ENCODE data around the gene SLFN12. TPM values are rescaled to one million over a fixed set of nuclear protein-coding genes. Genes with fewer than 3 reads are reported as not detected.

Gene SLFN12
- total and polyA plus RNA-seq, 2 donors, result 3.4 to 9.7 TPM

DNA sequence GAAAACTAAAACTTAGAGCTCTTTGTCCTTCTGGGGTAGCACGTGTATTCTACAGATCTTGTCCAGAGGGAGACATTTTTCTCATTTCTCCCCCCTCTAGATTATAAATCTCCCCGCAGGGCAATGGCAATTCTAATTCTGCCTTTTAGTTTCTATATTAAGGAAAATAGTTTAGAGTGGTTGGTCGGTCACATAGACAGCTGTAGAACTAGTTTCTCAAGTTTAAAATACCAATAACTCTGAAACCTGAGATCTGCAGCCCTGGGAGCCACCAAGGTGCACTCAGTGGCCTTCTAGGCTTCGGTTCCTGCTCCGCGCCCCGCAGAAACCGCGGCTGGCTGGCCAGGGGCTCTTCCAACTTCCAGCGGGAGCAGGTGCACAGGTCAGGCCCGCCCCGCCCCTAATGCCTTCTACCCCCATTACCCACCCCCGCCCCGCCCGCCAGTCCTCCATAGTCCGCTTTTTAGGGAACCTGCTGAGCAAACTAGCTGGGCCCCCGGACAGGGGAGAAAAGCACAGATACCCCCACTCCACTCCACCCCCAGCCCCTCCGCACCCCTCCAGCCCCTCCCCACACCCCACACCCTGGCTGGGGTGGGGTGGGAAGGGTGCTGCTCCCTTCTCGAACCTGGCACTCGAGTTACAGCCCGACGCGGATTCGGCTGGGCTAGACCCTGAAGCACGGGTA lies 59.3 kb downstream of the SLFN12 start:
- Histone ChIP-seq H3K4me3 (ENCODE audit: low read length in 2 of 2) (peak overlapping the region; percentile 64 to 76), H3K27ac (ENCODE audit: low read depth in 1 of 2, low read length in 1 of 2) (peak overlapping the region; percentile 77 to 81), H3K9me3 (ENCODE audit: control insufficient read depth in 2 of 2, insufficient read depth in 1 of 2, low read length in 1 of 2) (no peaks in the 10 kb centered on the region), H3K4me1 (ENCODE audit: control insufficient read depth in 2 of 2, insufficient read depth in 2 of 2, low read length in 2 of 2) (peaks cover 10 to 14% of the 10 kb centered on the region in 2 donors), H3K36me3 (ENCODE audit: control insufficient read depth in 2 of 2, insufficient read depth in 2 of 2, low read length in 1 of 2) (no peaks in the 10 kb centered on the region), H3K27me3 (ENCODE audit: control insufficient read depth in 2 of 2, insufficient read depth in 1 of 2, low read length in 1 of 2) (peaks cover 0 to 10% of the 10 kb centered on the region in 2 donors)
- 0% methylated on average over 25 of the region's 25 CpGs for WGBS
- DNase-seq (ENCODE audit: low read depth in 6 of 9, low spot score in 9 of 9), result peak in 5 of 9 donors; percentile 10 to 45 (median 21)

GRCh38 chr17:35371934-35372333 lies 60.4 kb downstream of the SLFN12 start:
- DNase-seq (ENCODE audit: low read depth in 6 of 9, low spot score in 9 of 9), result no peak
- no peak overlapping the region for H3K4me3 ChIP-seq (ENCODE audit: low read length in 2 of 2)
- H3K27me3 ChIP-seq (ENCODE audit: control insufficient read depth in 2 of 2, insufficient read depth in 1 of 2, low read length in 1 of 2), result peaks cover 0 to 10% of the 10 kb centered on the region in 2 donors
- peaks cover 10 to 18% of the 10 kb centered on the region in 2 donors for H3K4me1 ChIP-seq (ENCODE audit: control insufficient read depth in 2 of 2, insufficient read depth in 2 of 2, low read length in 2 of 2)
- 93% methylated on average over 3 of the region's 3 CpGs for WGBS
- no peaks in the 10 kb centered on the region for H3K9me3 ChIP-seq (ENCODE audit: control insufficient read depth in 2 of 2, insufficient read depth in 1 of 2, low read length in 1 of 2)
- H3K36me3 ChIP-seq (ENCODE audit: control insufficient read depth in 2 of 2, insufficient read depth in 2 of 2, low read length in 1 of 2), result no peaks in the 10 kb centered on the region
- H3K27ac ChIP-seq (ENCODE audit: low read depth in 1 of 2, low read length in 1 of 2), result no peak overlapping the region

- peak overlapping the region; percentile 49 to 78 for H3K27ac ChIP-seq (ENCODE audit: low read depth in 1 of 2, low read length in 1 of 2)
- 28% methylated on average over 4 of the region's 4 CpGs for WGBS
- H3K27me3 ChIP-seq (ENCODE audit: control insufficient read depth in 2 of 2, insufficient read depth in 1 of 2, low read length in 1 of 2), result no peaks in the 10 kb centered on the region
- H3K9me3 ChIP-seq (ENCODE audit: control insufficient read depth in 2 of 2, insufficient read depth in 1 of 2, low read length in 1 of 2), result no peaks in the 10 kb centered on the region
- peaks cover 2 to 12% of the 10 kb centered on the region in 2 donors for H3K36me3 ChIP-seq (ENCODE audit: control insufficient read depth in 2 of 2, insufficient read depth in 2 of 2, low read length in 1 of 2)
- no peak overlapping the region for H3K4me3 ChIP-seq (ENCODE audit: low read length in 2 of 2)
- DNase-seq (ENCODE audit: low read depth in 6 of 9, low spot score in 9 of 9), result peak in 6 of 9 donors; percentile 29 to 80 (median 54)
- H3K4me1 ChIP-seq (ENCODE audit: control insufficient read depth in 2 of 2, insufficient read depth in 2 of 2, low read length in 2 of 2), result peaks cover 10 to 18% of the 10 kb centered on the region in 2 donors
Measured at GRCh38 chr17:35368081-35368830, 64.0 kb downstream of the SLFN12 start.

DNA sequence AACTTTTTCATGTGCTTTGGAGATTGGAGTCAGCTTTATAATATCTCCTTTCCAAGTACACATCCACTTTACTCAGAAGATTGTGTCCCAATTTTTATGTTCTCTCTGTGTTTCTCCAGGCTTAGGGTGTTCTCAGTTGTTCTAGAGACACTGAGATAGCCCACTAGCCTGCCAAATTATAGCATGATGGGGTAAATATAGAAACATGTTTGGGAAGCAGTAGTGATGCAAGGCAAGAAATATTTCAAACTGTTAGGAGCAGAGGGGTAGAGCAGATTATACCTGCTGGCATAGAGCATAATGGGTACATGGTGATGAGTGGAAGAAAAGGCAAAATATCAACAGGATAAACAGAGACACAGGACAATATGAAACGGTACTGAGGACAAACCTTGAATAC lies 71.3 kb downstream of the SLFN12 start:
- DNase-seq (ENCODE audit: low read depth in 6 of 9, low spot score in 9 of 9), result no peak
- Histone ChIP-seq H3K4me1 (ENCODE audit: control insufficient read depth in 2 of 2, insufficient read depth in 2 of 2, low read length in 2 of 2) (no peaks in the 10 kb centered on the region), H3K9me3 (ENCODE audit: control insufficient read depth in 2 of 2, insufficient read depth in 1 of 2, low read length in 1 of 2) (no peaks in the 10 kb centered on the region), H3K4me3 (ENCODE audit: low read length in 2 of 2) (no peak overlapping the region), H3K27me3 (ENCODE audit: control insufficient read depth in 2 of 2, insufficient read depth in 1 of 2, low read length in 1 of 2) (no peaks in the 10 kb centered on the region), H3K27ac (ENCODE audit: low read depth in 1 of 2, low read length in 1 of 2) (no peak overlapping the region), H3K36me3 (ENCODE audit: control insufficient read depth in 2 of 2, insufficient read depth in 2 of 2, low read length in 1 of 2) (peaks cover 2 to 53% of the 10 kb centered on the region in 2 donors)
- WGBS, result 90% methylated on average over 1 of the region's 1 CpG

Other genes with a start within 250 kb of the SLFN12 start
- not detected for gene SLC35G3, start 238.1 kb downstream of the SLFN12 start, total RNA-seq
- 0.09 TPM for gene SLC35G3, start 238.1 kb downstream of the SLFN12 start, polyA plus RNA-seq
- 63.5 TPM for gene SLFN5, start 189.4 kb downstream of the SLFN12 start, total RNA-seq
- 24.8 TPM for gene SLFN5, start 189.4 kb downstream of the SLFN12 start, polyA plus RNA-seq
- 34.7 TPM for gene SLFN11, start 58.9 kb downstream of the SLFN12 start, total RNA-seq
- gene SLFN11, start 58.9 kb downstream of the SLFN12 start, polyA plus RNA-seq, result 9.4 TPM
- 14.2 TPM for gene SLFN13, start 16.3 kb upstream of the SLFN12 start, total RNA-seq
- 4.2 TPM for gene SLFN13, start 16.3 kb upstream of the SLFN12 start, polyA plus RNA-seq
- gene SLFN12L, start 105.2 kb upstream of the SLFN12 start, total RNA-seq, result 3.7 TPM
- 1.2 TPM for gene SLFN12L, start 105.2 kb upstream of the SLFN12 start, polyA plus RNA-seq
- gene SLFN14, start 128.3 kb upstream of the SLFN12 start, total RNA-seq, result 0.19 TPM
- 0.02 TPM for gene SLFN14, start 128.3 kb upstream of the SLFN12 start, polyA plus RNA-seq
- 5.0 TPM for gene PEX12, start 146.1 kb upstream of the SLFN12 start, total RNA-seq
- gene PEX12, start 146.1 kb upstream of the SLFN12 start, polyA plus RNA-seq, result 4.8 TPM
- 34.7 TPM for gene AP2B1, start 154.8 kb upstream of the SLFN12 start, total RNA-seq
- 39.1 TPM for gene AP2B1, start 154.8 kb upstream of the SLFN12 start, polyA plus RNA-seq

All from thymus (tissue), 11 donors.